MCF 10A (cell line): ENCODE data around the gene PLCL1. TPM values are rescaled to one million over a fixed set of nuclear protein-coding genes. Genes with fewer than 3 reads are reported as not detected.

Source experiments
- BruUV-seq: library from RNA; stranded (reverse); fragments of 400-500 nt; replicated peaks from 2 replicates; lab custom pipeline; 2021; lab: Mats Ljungman, UMichigan
- CTCF ChIA-PET: fragments of 300-600 bp; sonication (Branson Sonifier 250); formaldehyde crosslinking; extraction: SDS; loops from one replicate; lab custom pipeline; 2021; ENCODE audit warnings: antibody characterized with exemption, inconsistent platforms; lab: Yijun Ruan, JAX
- POLR2A ChIA-PET: fragments of 300-600, 350-650 bp; sonication (Branson Sonifier 250); formaldehyde crosslinking; extraction: SDS; loops from one replicate; lab custom pipeline; 2020; ENCODE audit warnings: antibody characterized with exemption, inconsistent platforms; lab: Yijun Ruan, JAX
- DNase-seq: peaks from one replicate; pipeline ENCODE4 v3.0.0-alpha.2; 2018; ENCODE audit not compliant: unreplicated experiment
- H3K27ac Mint-ChIP-seq: one replicate; pipeline ENCODE4 v1.8.0; 2022; ENCODE audit warnings: mild to moderate bottlenecking, low read depth, mixed read lengths; ENCODE audit not compliant: unreplicated experiment
- H3K27me3 Mint-ChIP-seq: one replicate; pipeline ENCODE4 v1.8.0; 2022; ENCODE audit warnings: mixed read lengths; ENCODE audit not compliant: insufficient read depth, unreplicated experiment
- H3K36me3 Mint-ChIP-seq: one replicate; pipeline ENCODE4 v1.8.0; 2022; ENCODE audit warnings: mild to moderate bottlenecking, moderate library complexity, mixed read lengths; ENCODE audit not compliant: insufficient read depth, unreplicated experiment
- H3K4me1 Mint-ChIP-seq: one replicate; pipeline ENCODE4 v1.8.0; 2022; ENCODE audit warnings: mixed read lengths; ENCODE audit not compliant: insufficient read depth, unreplicated experiment
- H3K4me3 Mint-ChIP-seq: one replicate; pipeline ENCODE4 v1.8.0; 2022; ENCODE audit warnings: mild to moderate bottlenecking, moderate library complexity, mixed read lengths; ENCODE audit not compliant: unreplicated experiment
- H3K9me3 Mint-ChIP-seq: one replicate; pipeline ENCODE4 v1.8.0; 2022; ENCODE audit warnings: mixed read lengths; ENCODE audit not compliant: unreplicated experiment
- intact Hi-C: fragments of 100-400 bp; cut with micrococcal nuclease; formaldehyde crosslinking; loops from 2 replicates; pipeline ENCODE4 v1.14.1; 2022
- total RNA-seq: library from RNA; stranded (reverse); gene quantifications from 2 replicates; pipeline ENCODE4 v1.2.3, GENCODE V29; 2022
- TF ChIP-seq, protein P1 (sequence below): fragments of 200-600 bp; IDR thresholded peaks from one replicate; pipeline ENCODE4 v1.8.0; 2022; ENCODE audit warnings: antibody characterized with exemption, mild to moderate bottlenecking; ENCODE audit not compliant: unreplicated experiment

Gene PLCL1
- total RNA-seq, 1 experiment from 2014 or later, result 0.12 TPM

- H3K4me3 Mint-ChIP-seq, result no peak overlapping the region
- H3K36me3 Mint-ChIP-seq, result no peaks in the 10 kb centered on the region
- ChIA-PET CTCF (interaction anchor here (0.6 to 2.6 kb wide), 6 partner anchors 26 to 488 kb away, joined by 3 to 5 read pairs (median 4); no protein-coding TSS in a partner anchor), POLR2A (interaction anchor here (0.6 to 0.7 kb wide), 2 partner anchors 71 to 131 kb away, joined by 3 to 4 read pairs; no protein-coding TSS in a partner anchor)
- peaks cover 3% of the 10 kb centered on the region for H3K4me1 Mint-ChIP-seq
- TF ChIP-seq, protein P1, sequence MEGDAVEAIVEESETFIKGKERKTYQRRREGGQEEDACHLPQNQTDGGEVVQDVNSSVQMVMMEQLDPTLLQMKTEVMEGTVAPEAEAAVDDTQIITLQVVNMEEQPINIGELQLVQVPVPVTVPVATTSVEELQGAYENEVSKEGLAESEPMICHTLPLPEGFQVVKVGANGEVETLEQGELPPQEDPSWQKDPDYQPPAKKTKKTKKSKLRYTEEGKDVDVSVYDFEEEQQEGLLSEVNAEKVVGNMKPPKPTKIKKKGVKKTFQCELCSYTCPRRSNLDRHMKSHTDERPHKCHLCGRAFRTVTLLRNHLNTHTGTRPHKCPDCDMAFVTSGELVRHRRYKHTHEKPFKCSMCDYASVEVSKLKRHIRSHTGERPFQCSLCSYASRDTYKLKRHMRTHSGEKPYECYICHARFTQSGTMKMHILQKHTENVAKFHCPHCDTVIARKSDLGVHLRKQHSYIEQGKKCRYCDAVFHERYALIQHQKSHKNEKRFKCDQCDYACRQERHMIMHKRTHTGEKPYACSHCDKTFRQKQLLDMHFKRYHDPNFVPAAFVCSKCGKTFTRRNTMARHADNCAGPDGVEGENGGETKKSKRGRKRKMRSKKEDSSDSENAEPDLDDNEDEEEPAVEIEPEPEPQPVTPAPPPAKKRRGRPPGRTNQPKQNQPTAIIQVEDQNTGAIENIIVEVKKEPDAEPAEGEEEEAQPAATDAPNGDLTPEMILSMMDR, result no peak
- H3K9me3 Mint-ChIP-seq, result no peaks in the 10 kb centered on the region
- H3K27me3 Mint-ChIP-seq, result peaks cover 18% of the 10 kb centered on the region
- intact Hi-C loops, result no loop called here
- no peak for DNase-seq
- BruUV-seq, result no TSS peak
- no peak overlapping the region for H3K27ac Mint-ChIP-seq
Observed at GRCh38 chr2:197809064-197809463, 4.7 kb downstream of the PLCL1 start.

DNA sequence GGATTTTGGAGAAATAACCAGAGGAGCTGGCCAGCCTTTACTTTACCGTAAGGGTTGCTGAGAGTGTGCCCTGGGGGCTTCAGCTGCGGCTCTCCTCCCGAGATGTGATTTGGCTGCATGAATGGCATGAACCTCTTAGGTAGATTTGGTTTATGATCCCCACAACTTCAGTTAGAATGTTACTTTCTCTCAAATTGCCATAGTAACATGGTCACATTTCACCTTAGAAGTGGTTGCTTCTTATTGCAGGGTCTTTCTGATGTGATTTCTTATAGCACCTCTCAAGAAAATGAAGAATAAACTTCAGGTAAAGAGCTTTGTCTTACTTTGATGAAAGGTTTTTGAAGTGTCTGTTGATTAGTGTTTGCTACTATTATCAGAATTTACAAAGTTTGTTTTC lies 5.6 kb downstream of the PLCL1 start:
- peaks cover 18% of the 10 kb centered on the region for H3K27me3 Mint-ChIP-seq
- TF ChIP-seq, protein P1, result no peak
- no peak overlapping the region for H3K27ac Mint-ChIP-seq
- intact Hi-C loops, result no loop called here
- H3K36me3 Mint-ChIP-seq, result no peaks in the 10 kb centered on the region
- no peak for DNase-seq
- BruUV-seq, result no TSS peak
- POLR2A ChIA-PET, result interaction anchor here (0.7 to 1.2 kb wide), 2 partner anchors 289 to 357 kb away, joined by 3 read pairs; partner anchors contain the start of gene COQ10B
- no peaks in the 10 kb centered on the region for H3K4me1 Mint-ChIP-seq
- CTCF ChIA-PET, result interaction anchor here (0.5 to 2.6 kb wide), 7 partner anchors 27 to 487 kb away, joined by 3 to 5 read pairs (median 4); no protein-coding TSS in a partner anchor
- no peaks in the 10 kb centered on the region for H3K9me3 Mint-ChIP-seq
- H3K4me3 Mint-ChIP-seq, result no peak overlapping the region

DNA sequence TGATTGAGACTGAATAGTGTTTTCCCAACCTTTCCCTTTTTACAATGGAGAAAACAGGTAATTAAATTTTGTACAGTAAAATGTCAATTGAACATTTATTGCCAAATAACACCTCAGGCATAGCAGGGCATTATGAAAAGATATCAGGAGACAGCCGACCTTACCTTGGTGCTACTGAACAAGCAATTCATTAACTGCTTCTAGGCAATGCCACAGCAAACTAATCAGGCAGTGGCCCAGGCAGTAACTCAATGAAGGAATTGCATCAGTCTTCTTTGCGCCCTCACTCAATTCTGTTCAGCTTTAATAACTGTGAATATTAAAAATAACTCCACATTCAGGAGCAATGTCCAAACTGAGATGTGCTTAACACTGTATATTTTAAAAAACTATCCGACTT lies 6.1 kb downstream of the PLCL1 start:
- intact Hi-C loops, result no loop called here
- CTCF ChIA-PET, result interaction anchor here (0.5 to 2.6 kb wide), 5 partner anchors 10 to 486 kb away, joined by 4 to 5 read pairs (median 5); no protein-coding TSS in a partner anchor
- H3K27me3 Mint-ChIP-seq, result peaks cover 13% of the 10 kb centered on the region
- H3K4me3 Mint-ChIP-seq, result no peak overlapping the region
- no peak for DNase-seq
- H3K36me3 Mint-ChIP-seq, result no peaks in the 10 kb centered on the region
- peaks cover 2% of the 10 kb centered on the region for H3K4me1 Mint-ChIP-seq
- BruUV-seq, result no TSS peak
- POLR2A ChIA-PET, result interaction anchor here (0.7 to 1.2 kb wide), 3 partner anchors 28 to 357 kb away, joined by 3 read pairs; partner anchors contain the start of gene COQ10B
- TF ChIP-seq, protein P1, result no peak
- no peaks in the 10 kb centered on the region for H3K9me3 Mint-ChIP-seq
- H3K27ac Mint-ChIP-seq, result no peak overlapping the region

GRCh38 chr2:197813093-197813787 lies 8.8 kb downstream of the PLCL1 start:
- POLR2A ChIA-PET, result no interaction called here
- CTCF ChIA-PET, result interaction anchor here (0.5 to 2.0 kb wide), 15 partner anchors 9 to 786 kb away, joined by 3 to 6 read pairs (median 3); no protein-coding TSS in a partner anchor

More at GRCh38 chr2:197813093-197813787, 8.8 kb downstream of the PLCL1 start:
- Mint-ChIP-seq H3K4me3 (no peak overlapping the region), H3K27me3 (no peaks in the 10 kb centered on the region), H3K4me1 (peaks cover 5% of the 10 kb centered on the region), H3K36me3 (no peaks in the 10 kb centered on the region), H3K27ac (no peak overlapping the region), H3K9me3 (no peaks in the 10 kb centered on the region)
- TF ChIP-seq, protein P1, result peak; percentile 43
- intact Hi-C loops, result no loop called here
- BruUV-seq, result no TSS peak
- DNase-seq, result peak; percentile 74
